Measurements from ENCODE around the gene GORASP1.

Gene GORASP1

GRCh38 chr3:39140341-39140971, 33.0 kb upstream of the GORASP1 start:
- no peak for DNase-seq

GRCh38 chr3:39139442-39139841, 32.0 kb upstream of the GORASP1 start:
- DNase-seq = no peak

GRCh38 chr3:39138804-39139415, 31.5 kb upstream of the GORASP1 start:
- DNase-seq = no peak

GRCh38 chr3:39137991-39138803, 30.8 kb upstream of the GORASP1 start:
- no peak for DNase-seq

- DNase-seq = no peak
Observed at GRCh38 chr3:39137435-39137936, 30.1 kb upstream of the GORASP1 start.

- DNase-seq = no peak
Observed at GRCh38 chr3:39136533-39137434, 29.4 kb upstream of the GORASP1 start.

- no peak for DNase-seq
Observed at GRCh38 chr3:39135170-39135805, 27.9 kb upstream of the GORASP1 start.

GRCh38 chr3:39134305-39134704, 26.9 kb upstream of the GORASP1 start:
- no peak for DNase-seq

GRCh38 chr3:39133822-39134221, 26.4 kb upstream of the GORASP1 start:
- no peak for DNase-seq

GRCh38 chr3:39133093-39133490, 25.7 kb upstream of the GORASP1 start:
- no peak for DNase-seq

GRCh38 chr3:39132096-39133092, 25.0 kb upstream of the GORASP1 start:
- no peak for DNase-seq

GRCh38 chr3:39130693-39131265, 23.4 kb upstream of the GORASP1 start:
- DNase-seq = no peak

- no peak for DNase-seq
Observed at GRCh38 chr3:39130026-39130425, 22.6 kb upstream of the GORASP1 start.

GRCh38 chr3:39128951-39129350, 21.5 kb upstream of the GORASP1 start:
- DNase-seq = no peak

GRCh38 chr3:39127908-39128304, 20.5 kb upstream of the GORASP1 start:
- DNase-seq = no peak

- DNase-seq = no peak
Observed at GRCh38 chr3:39127269-39127907, 20.0 kb upstream of the GORASP1 start.

GRCh38 chr3:39126532-39127071, 19.2 kb upstream of the GORASP1 start:
- no peak for DNase-seq

GRCh38 chr3:39125841-39126500, 18.5 kb upstream of the GORASP1 start:
- no peak for DNase-seq

Data from SHP77 treated with DMSO at 0.1 percent for 48 hours (cell line).